Measurements from ENCODE around the gene VEZT. TPM values are rescaled to one million over a fixed set of nuclear protein-coding genes. Genes with fewer than 3 reads are reported as not detected.

VEZT gene
- total and polyA plus RNA-seq, 2 experiments from 2014 or later: 37.9 to 84.2 TPM

DNA sequence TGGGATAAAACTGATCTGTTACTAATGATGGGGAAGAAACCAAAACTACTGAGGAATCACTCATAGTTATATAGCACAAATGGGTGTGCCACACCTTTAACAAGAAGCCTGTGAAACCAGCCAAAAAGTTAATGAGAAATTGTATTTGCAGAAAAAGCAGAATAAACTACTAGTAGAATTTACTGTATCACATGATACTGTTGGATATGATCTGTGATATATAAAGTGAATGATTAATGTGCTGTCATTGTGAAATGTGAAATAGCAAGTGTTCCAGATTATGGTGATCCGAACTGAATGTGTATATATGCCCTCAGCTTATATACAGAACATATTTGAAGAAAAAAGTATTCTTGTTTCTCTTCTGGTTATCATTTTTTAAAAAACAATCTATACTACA lies 30.5 kb downstream of the VEZT start:
- Histone ChIP-seq H3K4me2 (no peak overlapping the region), H3K9me2 (replicated peaks; ENCODE audit: insufficient read depth) (no peaks in the 10 kb centered on the region), H3K27me3 (no peaks in the 10 kb centered on the region), H4K20me1 (ENCODE audit: insufficient read depth, poor library complexity, severe bottlenecking) (no peaks in the 10 kb centered on the region), H3K27ac (peak overlapping the region; percentile 21), H3K9me3 (ENCODE audit: low read depth) (no peaks in the 10 kb centered on the region), H3K36me3 (replicated peaks; ENCODE audit: insufficient read depth, low read depth) (no peaks in the 10 kb centered on the region), H2AFZ (no peak overlapping the region), H3K4me3 (no peak overlapping the region), H3K79me2 (peaks cover 95% of the 10 kb centered on the region), H3K4me1 (ENCODE audit: insufficient read depth) (peaks cover 10% of the 10 kb centered on the region)
- 44% methylated on average over 1 of the region's 1 CpG for WGBS (ENCODE audit: low lambda C conversion rate, missing lambda C conversion rate)
- DNase-seq (ENCODE audit: low spot score): no peak
- TF ChIP-seq, protein P1, sequence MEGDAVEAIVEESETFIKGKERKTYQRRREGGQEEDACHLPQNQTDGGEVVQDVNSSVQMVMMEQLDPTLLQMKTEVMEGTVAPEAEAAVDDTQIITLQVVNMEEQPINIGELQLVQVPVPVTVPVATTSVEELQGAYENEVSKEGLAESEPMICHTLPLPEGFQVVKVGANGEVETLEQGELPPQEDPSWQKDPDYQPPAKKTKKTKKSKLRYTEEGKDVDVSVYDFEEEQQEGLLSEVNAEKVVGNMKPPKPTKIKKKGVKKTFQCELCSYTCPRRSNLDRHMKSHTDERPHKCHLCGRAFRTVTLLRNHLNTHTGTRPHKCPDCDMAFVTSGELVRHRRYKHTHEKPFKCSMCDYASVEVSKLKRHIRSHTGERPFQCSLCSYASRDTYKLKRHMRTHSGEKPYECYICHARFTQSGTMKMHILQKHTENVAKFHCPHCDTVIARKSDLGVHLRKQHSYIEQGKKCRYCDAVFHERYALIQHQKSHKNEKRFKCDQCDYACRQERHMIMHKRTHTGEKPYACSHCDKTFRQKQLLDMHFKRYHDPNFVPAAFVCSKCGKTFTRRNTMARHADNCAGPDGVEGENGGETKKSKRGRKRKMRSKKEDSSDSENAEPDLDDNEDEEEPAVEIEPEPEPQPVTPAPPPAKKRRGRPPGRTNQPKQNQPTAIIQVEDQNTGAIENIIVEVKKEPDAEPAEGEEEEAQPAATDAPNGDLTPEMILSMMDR (IDR thresholded peaks at IDR 0.05; ENCODE audit: poor library complexity): no peak
- TF ChIP-seq EZH2 (IDR thresholded peaks at IDR 0.05; ENCODE audit: borderline replicate concordance): no peak
- TF ChIP-seq EZH2phosphoT487 (IDR thresholded peaks at IDR 0.05; ENCODE audit: low read depth, severe bottlenecking, unreplicated experiment): no peak

DNA sequence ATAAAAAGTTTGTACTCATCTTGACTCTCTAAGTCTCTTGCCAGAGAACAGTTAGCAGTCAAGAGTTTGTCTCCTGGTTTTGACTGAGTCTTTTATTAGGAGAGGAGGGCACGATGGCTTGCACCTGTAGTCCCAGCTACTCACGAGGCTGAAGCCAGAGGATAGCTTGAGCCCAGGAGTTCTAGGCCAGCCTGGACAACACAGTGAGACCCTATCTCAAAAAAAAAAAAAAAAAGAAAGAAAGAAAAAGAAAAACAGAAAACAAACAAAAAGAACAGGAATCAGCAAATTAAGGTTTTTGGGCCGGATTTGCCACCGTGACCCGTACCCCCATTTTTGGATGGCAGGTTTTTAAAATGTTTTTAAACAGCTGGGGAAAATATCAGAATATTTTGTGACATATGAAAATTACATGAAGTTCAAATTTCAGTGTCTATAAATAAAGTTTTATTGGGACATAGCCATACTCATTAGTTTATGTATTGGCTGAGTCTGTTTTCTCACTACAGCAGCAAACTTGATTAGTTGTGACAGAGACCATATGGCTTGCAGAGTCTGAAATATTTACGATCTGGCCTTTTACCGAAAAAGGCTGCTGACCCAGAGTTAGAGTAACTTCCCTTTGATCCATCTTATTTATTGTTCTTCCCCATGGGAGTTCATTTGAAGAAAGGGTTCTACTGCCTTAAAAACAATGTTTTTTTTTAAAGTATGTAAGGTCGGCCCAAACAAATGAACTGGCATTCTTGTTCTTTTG lies 31.2 kb downstream of the VEZT start:
- H2AFZ ChIP-seq: no peak overlapping the region
- TF ChIP-seq EZH2 (IDR thresholded peaks at IDR 0.05; ENCODE audit: borderline replicate concordance) (no peak), EZH2phosphoT487 (IDR thresholded peaks at IDR 0.05; ENCODE audit: low read depth, severe bottlenecking, unreplicated experiment) (no peak)
- TF ChIP-seq, protein P1 (IDR thresholded peaks at IDR 0.05; ENCODE audit: poor library complexity): no peak
- H3K79me2 ChIP-seq: peaks cover 90% of the 10 kb centered on the region
- no peak for DNase-seq (ENCODE audit: low spot score)
- peaks cover 10% of the 10 kb centered on the region for H3K4me1 ChIP-seq (ENCODE audit: insufficient read depth)
- H3K27me3 ChIP-seq: no peaks in the 10 kb centered on the region
- no peaks in the 10 kb centered on the region for H4K20me1 ChIP-seq (ENCODE audit: insufficient read depth, poor library complexity, severe bottlenecking)
- H3K4me3 ChIP-seq: no peak overlapping the region
- H3K27ac ChIP-seq: no peak overlapping the region
- H3K4me2 ChIP-seq: no peak overlapping the region
- H3K36me3 ChIP-seq (replicated peaks; ENCODE audit: insufficient read depth, low read depth): no peaks in the 10 kb centered on the region
- H3K9me3 ChIP-seq (ENCODE audit: low read depth): no peaks in the 10 kb centered on the region
- H3K9me2 ChIP-seq (replicated peaks; ENCODE audit: insufficient read depth): no peaks in the 10 kb centered on the region
- 57% methylated on average over 8 of the region's 8 CpGs for WGBS (ENCODE audit: low lambda C conversion rate, missing lambda C conversion rate)

- Histone ChIP-seq H3K4me2 (no peak overlapping the region), H3K4me1 (ENCODE audit: insufficient read depth) (peaks cover 10% of the 10 kb centered on the region), H3K9me3 (ENCODE audit: low read depth) (no peaks in the 10 kb centered on the region), H3K36me3 (replicated peaks; ENCODE audit: insufficient read depth, low read depth) (no peaks in the 10 kb centered on the region), H3K79me2 (peaks cover 55% of the 10 kb centered on the region), H3K27ac (no peak overlapping the region), H2AFZ (no peak overlapping the region), H4K20me1 (ENCODE audit: insufficient read depth, poor library complexity, severe bottlenecking) (no peaks in the 10 kb centered on the region), H3K9me2 (replicated peaks; ENCODE audit: insufficient read depth) (no peaks in the 10 kb centered on the region), H3K4me3 (no peak overlapping the region), H3K27me3 (no peaks in the 10 kb centered on the region)
- TF ChIP-seq EZH2phosphoT487 (IDR thresholded peaks at IDR 0.05; ENCODE audit: low read depth, severe bottlenecking, unreplicated experiment) (no peak), EZH2 (IDR thresholded peaks at IDR 0.05; ENCODE audit: borderline replicate concordance) (no peak)
- TF ChIP-seq, protein P1 (IDR thresholded peaks at IDR 0.05; ENCODE audit: poor library complexity): no peak
- no peak for DNase-seq (ENCODE audit: low spot score)
Measured at GRCh38 chr12:95253386-95253785, 35.8 kb downstream of the VEZT start.
